ENCODE data around the gene RBM19.

RBM19 gene

DNA sequence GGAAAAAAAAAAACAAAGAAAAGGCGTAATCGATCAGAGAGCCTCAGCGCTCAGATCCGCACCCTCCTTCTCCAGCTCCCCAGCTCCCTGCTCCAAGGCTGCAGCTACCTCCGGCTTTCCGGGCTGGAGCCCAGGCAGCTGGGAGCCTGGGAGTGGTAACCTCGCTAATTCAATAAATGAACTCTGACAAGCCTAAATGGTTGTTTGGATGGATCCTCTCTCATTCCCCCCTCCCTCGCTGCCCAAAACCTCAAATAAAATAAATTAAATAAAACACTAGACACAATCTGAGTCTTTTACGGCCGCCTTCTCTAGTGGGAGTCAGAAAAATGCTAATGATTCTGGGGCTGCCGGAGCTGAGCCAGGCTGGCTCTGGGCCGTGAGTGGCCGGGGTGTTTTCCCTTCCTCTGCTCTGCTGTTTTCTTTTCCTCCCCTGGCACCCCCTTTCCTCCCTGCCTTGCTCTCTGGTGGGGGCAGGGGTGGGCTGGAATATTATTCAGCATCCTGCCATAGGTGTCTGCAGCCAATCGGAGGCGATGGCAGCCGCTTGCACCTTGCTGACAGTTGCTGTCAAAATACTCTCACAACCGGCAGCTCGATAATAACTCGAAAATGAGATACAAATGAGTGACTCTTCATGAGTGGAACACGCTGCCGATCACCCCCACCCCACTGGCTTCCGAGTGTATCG lies 76.1 kb downstream of the RBM19 start:
- peak in 6 of 10 donors; percentile 23 to 88 (median 54) for DNase-seq
- intact Hi-C loops (cut with DNase I) = no loop called here

DNA sequence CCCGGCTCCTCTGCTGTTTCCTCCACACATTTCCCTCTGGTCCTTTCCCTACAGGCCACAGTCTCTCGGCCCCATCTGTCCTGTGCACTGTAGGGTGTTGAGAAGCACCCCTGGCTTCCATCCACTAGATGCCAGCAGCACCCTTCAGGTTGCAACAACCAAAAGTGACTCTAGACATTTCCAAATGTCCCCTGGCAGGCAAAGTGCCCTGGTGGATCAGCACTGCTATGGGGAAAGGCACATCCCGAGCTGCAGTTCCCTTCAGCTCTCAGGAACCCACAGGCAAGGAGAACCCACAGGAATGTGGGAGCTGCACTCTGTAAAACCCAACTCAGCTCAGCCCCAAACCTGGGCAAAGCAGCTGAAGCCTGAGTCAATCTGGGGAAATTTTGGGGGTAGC lies 77.0 kb downstream of the RBM19 start:
- intact Hi-C loops (cut with DNase I) = no loop called here

DNA sequence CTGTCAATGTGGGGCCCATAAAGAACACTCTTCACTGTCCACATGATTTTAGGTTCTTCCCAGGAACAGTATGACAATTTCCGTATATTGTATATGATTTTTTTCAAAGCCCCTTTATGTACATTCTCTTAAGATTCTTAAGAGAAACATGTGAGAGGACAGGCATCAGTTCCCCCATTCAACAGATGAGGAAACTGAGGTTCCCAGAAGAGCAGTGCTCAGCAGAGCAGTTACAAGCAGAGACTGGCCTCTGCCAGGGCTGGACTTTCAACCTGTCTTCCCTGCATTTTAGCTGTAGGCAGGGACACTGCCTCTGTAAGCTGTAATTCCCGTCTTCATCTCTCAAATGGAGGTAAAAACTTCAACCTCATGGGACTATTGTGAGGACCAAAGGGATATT lies 77.7 kb downstream of the RBM19 start:
- intact Hi-C loops (cut with DNase I) = no loop called here
- no peak for DNase-seq

More for the DNA sequence above, 77.0 kb downstream of the RBM19 start:
- peak in 1 of 10 donors; percentile 76 for DNase-seq

DNA sequence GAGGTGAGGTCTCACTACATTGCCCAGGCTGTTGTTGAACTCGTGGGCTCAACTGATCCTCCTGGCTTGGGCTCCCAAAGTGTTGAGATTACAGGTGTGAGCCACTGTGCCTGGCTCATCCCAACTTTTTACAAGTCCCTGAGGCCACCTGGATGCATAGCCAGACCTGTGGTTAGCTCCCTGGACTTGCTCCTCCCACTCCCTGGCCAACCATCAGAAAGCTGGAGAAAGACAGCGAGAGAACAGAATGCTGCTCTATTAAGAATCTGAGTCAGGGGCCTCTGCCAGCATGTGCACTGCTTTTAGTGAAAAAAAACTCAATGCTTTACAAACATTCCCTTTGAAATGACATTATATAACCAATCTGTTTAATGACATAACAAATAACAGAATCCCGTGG lies 78.2 kb downstream of the RBM19 start:
- intact Hi-C loops (cut with DNase I) = no loop called here
- no peak for DNase-seq

DNA sequence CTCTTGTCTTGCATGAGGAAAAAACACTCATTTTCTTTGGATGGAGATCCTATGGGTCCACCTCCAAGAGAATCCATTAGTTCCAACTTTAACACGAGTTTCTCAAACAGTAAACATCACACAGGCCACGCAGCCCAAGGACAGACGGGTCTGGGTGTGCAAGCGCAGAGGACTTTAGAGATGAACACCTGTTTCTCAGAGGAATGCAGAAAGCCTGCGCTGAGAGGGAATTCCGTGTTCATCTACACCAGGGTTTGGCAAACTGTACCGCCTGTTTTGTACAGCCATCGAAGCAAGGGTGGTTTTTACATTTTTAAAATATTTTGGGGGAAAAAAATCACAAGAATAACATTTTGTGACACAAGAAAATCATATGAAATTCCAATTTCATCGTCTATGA lies 79.4 kb downstream of the RBM19 start:
- no peak for DNase-seq
- intact Hi-C loops (cut with DNase I) = no loop called here

DNA sequence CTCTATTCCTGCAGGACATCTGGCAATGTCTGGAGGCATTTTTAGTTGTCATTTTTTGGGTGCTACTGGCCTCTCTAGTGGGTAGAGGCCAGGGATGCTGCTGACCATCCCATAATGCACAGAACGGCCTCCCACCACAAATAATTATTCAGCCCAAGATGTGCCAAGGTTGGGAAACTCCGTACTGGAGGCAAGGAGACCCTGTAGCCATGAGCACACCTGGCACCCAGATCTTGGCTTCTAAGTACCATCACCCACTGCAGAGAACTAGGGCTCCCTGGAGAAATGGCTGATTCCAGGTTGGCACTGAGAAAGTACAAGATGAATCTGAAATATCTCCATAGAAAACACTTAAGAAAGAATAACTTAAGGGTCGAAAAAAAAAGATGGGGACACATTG lies 81.7 kb downstream of the RBM19 start:
- DNase-seq = no peak
- intact Hi-C loops (cut with DNase I) = no loop called here

DNA sequence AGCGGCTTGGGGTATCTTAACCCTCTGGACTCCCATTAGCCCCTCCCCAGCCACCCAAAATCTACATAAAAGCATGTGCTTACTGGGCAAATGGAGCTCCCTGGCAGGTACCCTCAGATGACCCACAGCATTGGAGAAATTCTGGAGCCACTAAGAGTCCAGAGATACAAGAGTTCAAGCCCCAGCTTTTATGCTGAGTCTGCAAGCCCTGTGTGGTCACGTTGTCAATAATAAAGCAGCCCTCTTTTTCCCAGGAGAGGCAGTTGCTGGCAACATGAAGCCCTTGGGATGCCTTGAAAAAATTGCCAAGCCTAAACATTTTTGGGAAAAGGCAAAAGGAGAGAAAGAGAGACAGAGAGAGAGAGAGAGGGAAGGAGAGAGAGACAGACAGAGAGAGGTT lies 83.4 kb downstream of the RBM19 start:
- no peak for DNase-seq
- intact Hi-C loops (cut with DNase I) = no loop called here

DNA sequence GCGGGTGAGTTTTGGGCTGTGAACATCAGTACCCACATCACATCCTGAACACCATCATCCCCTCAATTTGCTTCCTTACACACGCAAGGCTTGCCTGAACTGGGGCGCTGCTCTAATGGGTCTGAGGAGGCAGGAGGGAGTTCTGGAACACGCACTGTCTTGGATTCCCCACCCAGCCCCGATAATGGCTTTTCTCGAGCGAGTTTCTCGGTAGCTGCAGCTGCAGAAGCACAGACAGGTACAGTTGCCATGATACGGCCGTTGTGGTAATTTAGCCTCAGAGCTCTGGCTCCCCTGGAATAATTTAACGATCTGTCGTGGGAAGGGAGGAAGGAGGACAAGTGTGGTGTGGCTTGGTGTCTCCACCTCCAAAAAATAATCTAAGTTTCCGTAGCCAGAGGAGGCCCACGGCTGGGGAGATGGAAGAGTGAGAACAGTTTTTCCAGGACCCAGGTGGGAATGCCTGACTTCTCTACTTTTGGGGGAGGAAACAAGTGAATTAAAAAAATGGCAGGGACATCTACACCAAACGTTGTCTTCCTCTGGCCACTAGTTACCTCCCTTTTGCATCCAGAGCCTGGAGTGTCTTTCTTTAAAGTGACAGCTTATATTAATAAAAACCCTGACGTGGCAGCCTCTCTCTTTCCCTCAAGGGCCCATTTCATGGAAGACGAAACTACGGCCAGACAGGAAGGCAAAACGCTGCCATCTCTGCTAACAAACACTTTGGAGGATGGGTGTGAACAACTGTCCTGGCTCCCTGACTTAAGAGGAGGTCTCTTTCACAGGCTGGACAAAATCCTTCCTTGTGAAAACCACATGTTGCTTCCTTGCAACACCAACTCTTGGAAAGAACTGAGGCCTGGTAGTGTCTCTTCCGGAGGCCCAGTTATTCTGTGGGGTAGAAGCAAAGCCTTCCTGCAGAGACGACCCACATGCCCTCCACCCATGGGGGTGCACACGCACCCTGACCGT lies 84.8 kb downstream of the RBM19 start:
- intact Hi-C loops (cut with DNase I) = no loop called here
- DNase-seq = peak in 1 of 10 donors; percentile 32

DNA sequence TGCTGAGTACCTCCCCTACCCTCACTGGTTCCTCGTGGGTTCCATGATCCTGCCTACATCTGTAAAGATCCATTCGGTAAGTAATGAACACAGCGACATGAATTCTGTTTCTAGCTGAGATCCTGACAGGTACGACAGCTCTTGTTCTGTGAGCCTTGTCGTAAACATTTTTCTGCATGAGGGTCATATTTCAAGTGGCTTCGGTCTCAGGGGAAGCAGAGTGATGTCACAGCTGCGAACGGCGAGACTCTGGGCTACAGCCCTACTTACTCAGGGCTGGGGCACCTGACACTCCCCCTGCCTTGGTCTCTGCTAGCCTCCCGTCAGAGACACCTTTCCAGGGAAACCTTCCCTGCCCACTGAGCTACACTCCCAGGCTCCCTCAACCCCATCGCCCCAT lies 85.8 kb downstream of the RBM19 start:
- peak in 1 of 10 donors; percentile 35 for DNase-seq

DNA sequence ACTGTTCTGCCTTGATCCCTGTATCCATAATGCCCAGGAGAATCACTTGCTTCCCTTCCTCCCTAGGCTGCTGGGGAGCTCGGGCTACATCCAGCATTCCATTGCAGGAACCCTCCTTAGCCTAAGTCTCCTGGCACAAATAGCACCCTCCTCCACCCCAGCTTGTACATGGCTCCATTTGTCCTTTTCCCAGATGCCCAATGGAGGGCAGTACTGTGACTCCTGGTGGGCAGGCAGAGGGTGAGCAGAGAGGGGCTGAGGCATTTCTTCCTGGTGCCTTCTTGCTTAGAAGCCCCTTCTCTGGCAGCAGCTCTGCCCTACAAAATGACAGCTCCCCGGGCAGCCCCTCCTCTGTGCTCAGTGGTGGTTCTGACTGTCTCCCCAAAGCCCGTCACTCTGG lies 86.5 kb downstream of the RBM19 start:
- no peak for DNase-seq
- intact Hi-C loops (cut with DNase I) = no loop called here

More for the DNA sequence above, 85.8 kb downstream of the RBM19 start:
- intact Hi-C loops (cut with DNase I) = no loop called here

DNA sequence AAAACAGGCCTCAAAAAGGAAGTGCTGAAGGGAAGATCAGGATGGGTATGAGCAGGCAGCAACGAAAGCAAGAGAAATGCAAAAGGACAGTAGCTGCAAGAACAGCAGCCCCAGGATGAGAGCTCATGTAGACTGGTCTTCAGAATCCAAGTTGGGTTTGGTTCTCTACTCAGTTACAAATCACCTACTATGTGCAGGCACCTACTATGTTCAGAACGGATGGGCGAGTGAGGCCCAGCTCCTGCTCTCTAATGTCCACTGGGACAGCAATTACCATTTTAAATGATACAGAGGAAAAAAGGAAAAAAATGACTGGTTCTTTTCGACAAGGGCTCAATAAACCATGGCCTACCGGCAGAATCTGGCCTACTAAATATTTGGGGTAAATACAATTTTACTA lies 88.5 kb downstream of the RBM19 start:
- intact Hi-C loops (cut with DNase I) = no loop called here
- peak in 1 of 10 donors; percentile 9 for DNase-seq

DNA sequence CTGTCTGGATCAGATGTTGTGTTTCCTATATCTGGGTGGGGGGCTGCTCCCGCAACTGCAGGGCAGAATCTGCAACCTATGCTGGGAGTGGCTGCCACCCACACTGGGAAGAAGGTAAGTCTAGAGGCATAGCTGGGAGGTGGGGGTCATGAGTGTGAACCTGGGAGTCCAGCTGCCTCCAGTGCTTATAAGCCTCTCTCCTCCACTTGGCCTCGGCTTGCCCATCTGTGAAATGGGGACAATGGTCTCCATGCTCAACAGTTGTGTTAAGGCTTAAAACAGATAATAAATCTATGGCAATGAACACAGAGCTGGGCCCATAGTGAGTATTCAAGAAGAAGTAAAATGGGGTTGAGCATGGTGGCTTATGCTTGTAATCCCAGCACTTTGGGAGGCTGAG lies 90.0 kb downstream of the RBM19 start:
- intact Hi-C loops (cut with DNase I) = no loop called here
- DNase-seq = peak in 1 of 10 donors; percentile 59

DNA sequence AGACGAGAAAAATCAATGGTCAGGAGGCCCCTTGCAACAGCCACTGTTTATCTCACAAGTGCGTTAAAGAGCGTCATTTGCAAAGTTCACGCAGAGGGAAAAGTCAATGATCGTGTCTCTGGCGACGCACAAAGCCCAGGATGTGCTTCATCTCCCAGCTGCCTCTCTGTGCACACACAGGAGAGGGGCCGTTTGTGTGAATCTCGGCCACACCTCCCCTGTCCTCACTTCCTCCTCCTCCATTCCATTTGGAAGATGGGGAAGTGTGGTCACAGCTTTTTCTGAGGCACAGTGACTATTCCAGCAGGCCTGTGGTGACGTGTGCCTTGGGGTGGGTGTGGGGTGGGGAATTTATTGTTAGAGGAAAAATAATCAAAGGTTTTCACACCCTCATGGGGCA lies 90.4 kb downstream of the RBM19 start:
- intact Hi-C loops (cut with DNase I) = no loop called here
- peak in 1 of 10 donors; percentile 86 for DNase-seq

DNA sequence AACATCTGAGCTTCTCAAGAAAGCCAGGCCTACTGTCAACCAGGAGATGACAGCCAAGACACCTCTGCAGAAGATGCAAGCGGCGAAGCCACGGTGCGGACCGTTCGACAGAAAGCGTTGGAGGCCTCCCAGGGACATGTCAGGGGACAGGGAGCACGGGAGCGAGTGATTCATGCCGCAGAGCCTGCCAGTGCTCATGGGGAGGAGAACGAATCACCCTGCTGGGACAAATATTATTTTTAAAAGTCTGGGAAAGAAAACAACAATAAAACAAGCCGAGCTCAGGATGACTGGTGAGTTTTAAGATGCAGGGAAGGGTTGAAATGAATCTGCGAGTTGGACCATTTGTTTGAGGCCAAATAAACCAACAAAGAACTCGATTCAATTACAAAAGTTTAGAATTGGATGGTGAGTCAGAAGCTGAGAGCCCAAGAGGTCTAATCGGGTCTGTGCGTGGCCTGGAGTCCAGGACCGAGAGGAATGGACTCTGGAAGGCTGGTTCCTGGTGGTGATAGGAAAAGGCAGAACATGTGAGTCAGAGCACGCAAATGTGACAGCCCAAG lies 91.0 kb downstream of the RBM19 start:
- intact Hi-C loops (cut with DNase I) = no loop called here
- peak in 2 of 10 donors; percentile 66 to 75 for DNase-seq

DNA sequence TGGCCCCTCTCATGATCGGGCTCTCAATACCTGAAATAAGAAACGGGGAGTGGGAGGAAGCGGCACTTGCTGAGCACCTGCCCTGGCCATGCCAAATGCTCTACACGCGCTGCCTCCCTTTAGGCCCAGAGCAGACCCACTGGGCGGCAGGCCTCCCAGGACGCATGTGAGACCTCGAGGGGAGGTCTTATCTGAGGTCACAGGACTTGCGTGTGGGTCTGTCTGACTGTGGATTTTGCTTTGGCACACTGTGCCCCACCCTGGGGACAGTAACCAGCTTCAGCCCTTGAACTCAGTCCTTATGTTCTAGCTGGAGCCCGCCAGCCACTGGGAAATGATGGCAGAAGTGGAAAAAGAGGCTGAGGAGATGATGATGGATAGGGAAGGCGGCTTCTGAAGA lies 91.8 kb downstream of the RBM19 start:
- intact Hi-C loops (cut with DNase I) = no loop called here
- peak in 1 of 10 donors; percentile 47 for DNase-seq

DNA sequence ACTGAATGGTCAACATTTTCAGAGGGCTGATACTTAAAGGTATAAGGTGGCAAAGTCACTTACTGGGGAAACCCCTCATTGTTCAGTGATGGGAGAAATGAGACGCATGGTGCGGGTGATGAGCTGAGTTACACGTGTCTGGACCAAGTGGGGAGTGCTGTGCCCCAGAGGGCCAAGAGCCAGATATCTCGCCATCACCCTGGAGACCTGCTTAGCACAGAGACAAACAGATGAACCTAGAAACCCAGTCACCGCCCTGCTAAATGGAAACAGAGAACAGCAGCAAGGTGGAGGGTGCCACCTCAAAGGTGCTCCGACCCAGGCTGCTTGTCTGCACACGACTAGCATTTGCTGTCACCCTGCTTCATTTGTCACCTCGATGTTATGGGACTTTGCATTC lies 92.4 kb downstream of the RBM19 start:
- intact Hi-C loops (cut with DNase I) = no loop called here
- peak in 1 of 10 donors; percentile 61 for DNase-seq

DNA sequence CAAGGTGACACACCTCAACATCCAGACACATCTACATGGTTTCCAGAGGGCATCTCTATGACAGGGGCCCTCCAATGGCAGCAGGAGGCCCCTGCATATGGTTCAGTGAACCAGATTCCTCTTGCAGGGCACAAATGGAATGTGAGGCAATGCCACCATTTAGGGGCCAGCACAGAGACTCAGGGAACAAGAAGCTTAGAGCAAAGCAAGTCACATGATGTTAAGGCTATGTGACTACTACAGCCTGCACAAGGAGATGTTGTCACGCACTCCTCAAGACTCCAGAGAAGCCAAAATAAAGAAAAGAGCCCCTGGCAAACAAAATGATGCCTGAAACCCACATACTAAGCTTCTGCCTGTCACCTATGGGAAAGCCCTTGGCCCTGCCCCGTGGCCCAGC lies 95.2 kb downstream of the RBM19 start:
- intact Hi-C loops (cut with DNase I) = no loop called here

DNA sequence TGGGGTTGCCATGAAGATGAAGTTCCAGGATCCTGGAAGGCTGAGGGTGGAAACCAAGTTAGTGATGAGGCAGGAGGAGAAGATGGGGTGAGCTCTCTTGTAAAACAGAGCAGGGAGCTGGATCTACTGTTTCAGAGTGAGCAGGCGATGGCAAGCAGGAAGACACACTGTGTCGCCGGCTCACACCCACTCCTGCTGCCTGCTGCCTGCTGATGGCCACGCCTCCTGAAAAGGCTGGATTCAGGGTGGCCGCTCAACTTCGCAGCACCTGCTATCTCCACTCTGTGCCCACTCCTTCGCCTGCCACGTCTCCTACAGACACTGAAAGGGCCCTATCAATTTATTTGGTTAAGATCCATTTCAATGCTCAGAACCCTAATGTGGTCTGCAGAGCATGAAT lies 96.1 kb downstream of the RBM19 start:
- intact Hi-C loops (cut with DNase I) = no loop called here
- DNase-seq = peak in 6 of 10 donors; percentile 26 to 93 (median 76)

More for the DNA sequence above, 95.2 kb downstream of the RBM19 start:
- DNase-seq = peak in 2 of 10 donors; percentile 16 to 60

DNA sequence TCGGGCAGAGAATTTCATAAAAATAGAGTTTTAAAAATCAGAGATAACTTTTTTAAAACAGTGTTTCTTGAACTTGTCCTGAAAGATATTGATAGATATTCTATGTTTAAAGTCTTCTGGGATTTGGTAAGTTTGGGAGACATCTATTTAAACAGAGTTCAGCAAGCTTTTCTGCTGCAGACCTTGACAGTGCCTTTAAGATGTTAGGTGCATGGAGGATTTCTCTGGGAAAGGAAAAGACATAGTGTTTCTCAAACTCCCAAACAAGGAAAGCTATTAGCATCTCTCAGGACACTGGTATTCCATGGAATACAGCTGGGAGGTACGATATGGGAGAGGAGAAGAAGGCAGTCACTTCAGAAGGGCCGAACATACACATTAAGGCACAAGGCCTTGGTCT lies 97.8 kb downstream of the RBM19 start:
- DNase-seq = no peak
- intact Hi-C loops (cut with DNase I) = no loop called here

DNA sequence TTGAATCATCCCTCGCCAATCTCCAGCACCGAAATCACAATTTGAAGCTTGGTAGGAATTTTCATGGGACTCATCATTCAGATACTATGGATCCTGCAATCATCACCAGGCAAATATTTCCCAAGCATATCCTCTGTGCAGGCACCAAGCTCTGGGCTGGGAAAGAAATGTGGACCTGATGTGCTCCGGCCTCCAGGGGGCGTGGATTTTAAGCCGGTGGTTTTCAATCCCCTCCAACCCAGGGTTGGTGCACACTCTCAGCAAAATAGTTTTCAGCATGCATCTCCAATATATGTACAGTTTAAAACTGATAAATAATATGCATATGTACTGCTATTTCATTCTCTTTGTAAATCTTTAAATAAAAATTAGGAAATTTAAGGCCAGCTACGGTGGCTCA lies 98.9 kb downstream of the RBM19 start:
- intact Hi-C loops (cut with DNase I) = no loop called here
- DNase-seq = peak in 2 of 10 donors; percentile 29 to 32

DNA sequence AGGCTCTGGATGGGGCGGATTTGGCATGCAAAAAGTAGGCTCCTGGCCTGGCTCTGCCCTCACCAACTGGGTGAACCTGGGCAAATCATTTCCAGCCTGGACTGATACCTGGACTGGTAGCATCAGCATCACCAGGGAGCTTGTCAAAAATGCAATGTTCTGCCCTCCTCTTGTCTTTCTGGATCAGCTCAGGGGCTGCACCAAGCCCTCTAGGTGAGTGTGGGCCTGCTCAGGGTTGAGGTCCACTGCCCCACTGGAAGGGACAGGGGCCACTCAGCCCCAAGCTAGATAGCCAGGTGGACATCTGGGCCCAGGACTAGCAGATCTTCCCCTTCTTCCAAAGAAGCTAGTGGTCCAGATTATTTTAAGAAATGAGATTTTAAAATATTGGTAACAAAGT lies 99.6 kb downstream of the RBM19 start:
- intact Hi-C loops (cut with DNase I) = no loop called here
- DNase-seq = peak in 2 of 10 donors; percentile 14 to 57
